WI38 (cell line): ENCODE results near the gene TOMM70.

Experiments
- H3K4me3 ChIP-seq: 2 replicates; pipeline ENCODE4 v1.5.1; 2011; ENCODE audit warnings: low read depth, mild to moderate bottlenecking, control low read depth, low read length
- CTCF ChIP-seq: IDR thresholded peaks from 2 replicates; pipeline ENCODE4 v1.5.1; 2012; ENCODE audit warnings: low read depth, mild to moderate bottlenecking, control low read depth, low read length

The TOMM70 gene

GRCh38 chr3:100386437-100387074 lies 14.3 kb downstream of the TOMM70 start:
- no peak overlapping the region for H3K4me3 ChIP-seq
- no peak for TF ChIP-seq CTCF

GRCh38 chr3:100384733-100385525 lies 16.0 kb downstream of the TOMM70 start:
- no peak overlapping the region for H3K4me3 ChIP-seq

GRCh38 chr3:100376301-100376700 lies 24.6 kb downstream of the TOMM70 start:
- no peak for TF ChIP-seq CTCF
- H3K4me3 ChIP-seq: no peak overlapping the region

More at GRCh38 chr3:100384733-100385525, 16.0 kb downstream of the TOMM70 start:
- no peak for TF ChIP-seq CTCF

GRCh38 chr3:100374521-100374920 lies 26.4 kb downstream of the TOMM70 start:
- no peak for TF ChIP-seq CTCF
- no peak overlapping the region for H3K4me3 ChIP-seq

GRCh38 chr3:100370756-100371155 lies 30.1 kb downstream of the TOMM70 start:
- no peak overlapping the region for H3K4me3 ChIP-seq
- no peak for TF ChIP-seq CTCF

GRCh38 chr3:100368441-100368840 lies 32.4 kb downstream of the TOMM70 start:
- no peak for TF ChIP-seq CTCF
- H3K4me3 ChIP-seq: no peak overlapping the region

GRCh38 chr3:100366424-100366823 lies 34.5 kb downstream of the TOMM70 start:
- no peak overlapping the region for H3K4me3 ChIP-seq
- TF ChIP-seq CTCF: no peak
